SU-DHL-6 (cell line): Measurements from ENCODE around the gene NUP210.

Source experiments
- EZH2phosphoT487 ChIP-seq: fragments of 200-600 bp; sonication (generic), shearing (Covaris generic); conservative IDR thresholded peaks from 2 replicates; pipeline ENCODE4 v1.6.1; 2018; ENCODE audit warnings: mild to moderate bottlenecking, antibody characterized with exemption, low read length, moderate library complexity, mixed read lengths
- TF ChIP-seq, protein P1 (sequence below): fragments of 200-600 bp; sonication (generic); IDR thresholded peaks from one replicate; pipeline ENCODE4 v1.5.1; 2017; ENCODE audit warnings: antibody characterized with exemption, mild to moderate bottlenecking, low read length, moderate library complexity; ENCODE audit not compliant: insufficient read depth, poor library complexity, severe bottlenecking

DNA sequence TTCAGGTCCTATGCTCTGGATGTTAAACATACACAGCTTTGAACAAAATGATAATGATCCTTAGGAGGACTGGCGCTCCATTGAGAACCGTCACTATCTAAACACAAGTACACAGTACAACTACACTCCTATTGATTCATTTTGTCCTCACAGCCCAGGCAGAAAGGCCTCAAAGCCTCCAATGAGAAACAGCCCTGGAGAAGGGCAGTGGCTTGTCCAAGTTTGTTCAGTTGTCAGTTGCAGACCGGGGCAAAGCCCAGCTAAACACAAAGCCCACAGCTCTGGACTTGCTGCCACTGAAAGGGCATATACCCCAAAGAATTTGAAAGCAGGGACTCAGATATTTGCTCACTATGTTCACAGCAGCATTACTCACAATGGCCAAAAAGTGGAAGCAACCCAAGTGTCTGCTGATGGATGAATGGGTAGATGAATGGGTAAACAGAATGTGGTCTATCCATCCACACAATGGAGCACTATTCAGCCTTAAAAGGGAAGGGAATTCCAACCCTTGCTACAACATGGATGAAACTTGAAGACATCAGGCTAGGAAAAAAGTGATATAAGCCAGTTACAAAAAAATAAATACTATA is 34.7 kb downstream of the NUP210 start:
- TF ChIP-seq, protein P1, sequence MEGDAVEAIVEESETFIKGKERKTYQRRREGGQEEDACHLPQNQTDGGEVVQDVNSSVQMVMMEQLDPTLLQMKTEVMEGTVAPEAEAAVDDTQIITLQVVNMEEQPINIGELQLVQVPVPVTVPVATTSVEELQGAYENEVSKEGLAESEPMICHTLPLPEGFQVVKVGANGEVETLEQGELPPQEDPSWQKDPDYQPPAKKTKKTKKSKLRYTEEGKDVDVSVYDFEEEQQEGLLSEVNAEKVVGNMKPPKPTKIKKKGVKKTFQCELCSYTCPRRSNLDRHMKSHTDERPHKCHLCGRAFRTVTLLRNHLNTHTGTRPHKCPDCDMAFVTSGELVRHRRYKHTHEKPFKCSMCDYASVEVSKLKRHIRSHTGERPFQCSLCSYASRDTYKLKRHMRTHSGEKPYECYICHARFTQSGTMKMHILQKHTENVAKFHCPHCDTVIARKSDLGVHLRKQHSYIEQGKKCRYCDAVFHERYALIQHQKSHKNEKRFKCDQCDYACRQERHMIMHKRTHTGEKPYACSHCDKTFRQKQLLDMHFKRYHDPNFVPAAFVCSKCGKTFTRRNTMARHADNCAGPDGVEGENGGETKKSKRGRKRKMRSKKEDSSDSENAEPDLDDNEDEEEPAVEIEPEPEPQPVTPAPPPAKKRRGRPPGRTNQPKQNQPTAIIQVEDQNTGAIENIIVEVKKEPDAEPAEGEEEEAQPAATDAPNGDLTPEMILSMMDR = no peak
- TF ChIP-seq EZH2phosphoT487 = no peak
